K562 (cell line): Measurements from ENCODE around the gene TPRG1L. TPM values are rescaled to one million over a fixed set of nuclear protein-coding genes. Genes with fewer than 3 reads are reported as not detected.

ENCODE experiments used
- ATAC-seq: fragments of 200-7000 bp; cut with Tn5 transposase; 3 replicates; pipeline ENCODE4 v1.9.1; 2020; ENCODE audit warnings: moderate library complexity
- BruUV-seq: library from RNA; stranded (reverse); fragments of 400-500 nt; replicated peaks from 2 replicates; lab custom pipeline; 2021; lab: Mats Ljungman, UMichigan
- CTCF ChIA-PET: fragments of 300-600 bp; formaldehyde crosslinking; extraction: SDS; loops from one replicate; lab custom pipeline; 2021; ENCODE audit warnings: low intra/inter-chr PET ratio; lab: Yijun Ruan, JAX
- POLR2A ChIA-PET: fragments of 300-600, 350-650 bp; sonication (Branson Sonifier 250); formaldehyde crosslinking; extraction: SDS; loops from one replicate; lab custom pipeline; 2021; ENCODE audit warnings: antibody characterized with exemption, inconsistent platforms; lab: Yijun Ruan, JAX
- DNase-seq, 4 experiments: peaks; one replicate each; pipeline versions ENCODE4 v3.0.0 to v3.0.0-alpha.2; 2011 to 2018; ENCODE audit warnings: low spot score in 3 of 4, mixed read lengths in 3 of 4; ENCODE audit errors: extremely low read depth in 1 of 4
- FAIRE-seq: peaks from 2 replicates; lab custom pipeline; 2011; peaks lifted over from hg19 to GRCh38; lab: Jason Lieb, UNC
- H2AFZ ChIP-seq: 2 replicates; pipeline ENCODE4 v1.6.0; 2011; ENCODE audit warnings: low read depth, low read length, control low read depth, inconsistent platforms
- H3K27ac ChIP-seq: fragments of 200-600 bp; 3 replicates; pipeline ENCODE4 v1.8.0; 2011; ENCODE audit warnings: low read depth, mild to moderate bottlenecking, control low read depth, inconsistent platforms, low read length, moderate library complexity, mixed read lengths; ENCODE audit errors: extremely low read depth
- H3K27me3 ChIP-seq, 2 experiments: fragments of 300-600 bp in 1 of 2; 2 replicates in 1 of 2; 3 replicates in 1 of 2; pipeline versions ENCODE4 v1.6.0 to v1.8.0; 2011; ENCODE audit warnings: inconsistent platforms in 2 of 2, low read length in 2 of 2, mild to moderate bottlenecking in 1 of 2, mixed read lengths in 1 of 2, moderate library complexity in 1 of 2; ENCODE audit not compliant: control insufficient read depth in 2 of 2, insufficient read depth in 2 of 2
- H3K36me3 ChIP-seq: fragments of 300-600 bp; 3 replicates; pipeline ENCODE4 v1.8.0; 2011; ENCODE audit warnings: mild to moderate bottlenecking, low read length, inconsistent platforms; ENCODE audit not compliant: control insufficient read depth, insufficient read depth
- H3K4me1 ChIP-seq, 2 experiments: fragments of 200-600 bp in 1 of 2; replicated peaks in 1 of 2; 2 replicates in 1 of 2; 3 replicates in 1 of 2; pipeline versions ENCODE4 v1.5.1 to v1.8.0; 2011; ENCODE audit warnings: inconsistent platforms in 2 of 2, low read length in 2 of 2, mild to moderate bottlenecking in 1 of 2, mixed read lengths in 1 of 2, moderate library complexity in 1 of 2; ENCODE audit not compliant: control insufficient read depth in 2 of 2, insufficient read depth in 2 of 2
- H3K4me2 ChIP-seq: 2 replicates; pipeline ENCODE4 v1.6.1; 2011; ENCODE audit warnings: low read length, control low read depth, inconsistent platforms, mixed read lengths; ENCODE audit not compliant: insufficient read depth
- H3K4me3 ChIP-seq: fragments of 200-600 bp; sonication (generic), shearing (Covaris generic); 2 replicates; pipeline ENCODE4 v1.5.1; 2016; ENCODE audit warnings: control low read depth, inconsistent platforms
- H3K79me2 ChIP-seq: fragments of 200-600 bp; 3 replicates; pipeline ENCODE4 v1.8.0; 2011; ENCODE audit warnings: low read length, inconsistent platforms; ENCODE audit not compliant: control insufficient read depth, insufficient read depth
- H3K9ac ChIP-seq, 2 experiments: 2 replicates each; pipeline versions ENCODE4 v1.6.0 to v1.6.1; 2011; ENCODE audit warnings: low read depth in 2 of 2, low read length in 2 of 2, control low read depth in 1 of 2, inconsistent platforms in 1 of 2, mild to moderate bottlenecking in 1 of 2, mixed read lengths in 1 of 2; ENCODE audit not compliant: insufficient read depth in 1 of 2
- H3K9me1 ChIP-seq: one replicate; pipeline ENCODE4 v1.6.0; 2011; ENCODE audit warnings: inconsistent platforms, mild to moderate bottlenecking, low read length, moderate library complexity; ENCODE audit not compliant: control insufficient read depth, insufficient read depth
- H3K9me3 ChIP-seq: replicated peaks from 2 replicates; pipeline ENCODE4 v1.5.1; 2011; ENCODE audit warnings: low read depth, low read length, inconsistent platforms; ENCODE audit not compliant: control insufficient read depth, insufficient read depth
- H4K20me1 ChIP-seq: replicated peaks from 2 replicates; pipeline ENCODE4 v1.6.1; 2011; ENCODE audit warnings: low read length, inconsistent platforms, mixed read lengths; ENCODE audit not compliant: control insufficient read depth, insufficient read depth
- BHLHE40 ChIP-seq: IDR thresholded peaks from 2 replicates; pipeline ENCODE4 v1.6.1; 2011; ENCODE audit warnings: low read length, improper control_type of control experiment
- KAT8 ChIP-seq: fragments of 450-650 bp; IDR thresholded peaks from 2 replicates; pipeline ENCODE4 v1.6.1; 2016; ENCODE audit warnings: low read depth, mild to moderate bottlenecking
- ZBTB17 ChIP-seq: fragments of 450-650 bp; formaldehyde crosslinking; IDR thresholded peaks from 2 replicates; pipeline ENCODE4 v1.4.0; 2020; ENCODE audit warnings: mild to moderate bottlenecking
- ZNF224 ChIP-seq: sonication (generic); formaldehyde crosslinking; IDR thresholded peaks from 2 replicates; pipeline ENCODE4 v1.8.0; 2022; ENCODE audit warnings: mild to moderate bottlenecking, missing genetic modification reagents
- WGBS: fragments of 100-300 bp; shearing (Covaris generic); methylation state at CpG from one replicate; pipeline ENCODE4 v1.1.6; 2016; ENCODE audit warnings: low coverage, mixed read lengths; ENCODE audit not compliant: insufficient coverage; ENCODE audit errors: missing lambda C conversion rate; 5-methylcytosine and 5-hydroxymethylcytosine counted together
- in situ Hi-C: fragments of 300-500 bp; cut with MboI; formaldehyde crosslinking; loops from 4 replicates; pipeline ENCODE4 v1.15.0; 2018; ENCODE audit warnings: inconsistent platforms, mixed read lengths
- intact Hi-C: fragments of 100-400 bp; cut with micrococcal nuclease; formaldehyde crosslinking; loops from 2 replicates; pipeline ENCODE4 v1.14.2; 2022
- polyA plus RNA-seq, 8 experiments: library from polyadenylated mRNA; depleted of rRNA in 4 of 8; stranded (reverse) in 5 of 8; unstranded in 3 of 8; fragments of >200 nt; fragmentation: Nextera tagmentation in 2 of 8; fragmentation: Illumina TruSeq in 1 of 8; extraction: Ambion mirVana in 2 of 8; extraction: Trizol in 1 of 8; gene quantifications; 2 replicates each; pipeline versions ENCODE4 v1.2.1 to v1.2.3, GENCODE V29; 2011 to 2014; ENCODE audit warnings: inconsistent platforms in 1 of 8, missing spikeins in 1 of 8
- total RNA-seq, 7 experiments: library from RNA; depleted of rRNA in 6 of 7; stranded (reverse); fragments of >200 nt in 6 of 7; fragmentation: Illumina TruSeq in 2 of 7; extraction: Trizol in 2 of 7; gene quantifications; 2 replicates each; pipeline versions ENCODE4 v1.2.1 to v1.2.3, GENCODE V29; 2011 to 2021; ENCODE audit warnings: low replicate concordance in 1 of 7

The TPRG1L gene
- total and polyA plus RNA-seq, 9 of the 15 experiments (the other 6 are each of a cell fraction or from before 2014, with no cell fraction given): 1.6 to 11.0 (median 6.2) TPM

DNA sequence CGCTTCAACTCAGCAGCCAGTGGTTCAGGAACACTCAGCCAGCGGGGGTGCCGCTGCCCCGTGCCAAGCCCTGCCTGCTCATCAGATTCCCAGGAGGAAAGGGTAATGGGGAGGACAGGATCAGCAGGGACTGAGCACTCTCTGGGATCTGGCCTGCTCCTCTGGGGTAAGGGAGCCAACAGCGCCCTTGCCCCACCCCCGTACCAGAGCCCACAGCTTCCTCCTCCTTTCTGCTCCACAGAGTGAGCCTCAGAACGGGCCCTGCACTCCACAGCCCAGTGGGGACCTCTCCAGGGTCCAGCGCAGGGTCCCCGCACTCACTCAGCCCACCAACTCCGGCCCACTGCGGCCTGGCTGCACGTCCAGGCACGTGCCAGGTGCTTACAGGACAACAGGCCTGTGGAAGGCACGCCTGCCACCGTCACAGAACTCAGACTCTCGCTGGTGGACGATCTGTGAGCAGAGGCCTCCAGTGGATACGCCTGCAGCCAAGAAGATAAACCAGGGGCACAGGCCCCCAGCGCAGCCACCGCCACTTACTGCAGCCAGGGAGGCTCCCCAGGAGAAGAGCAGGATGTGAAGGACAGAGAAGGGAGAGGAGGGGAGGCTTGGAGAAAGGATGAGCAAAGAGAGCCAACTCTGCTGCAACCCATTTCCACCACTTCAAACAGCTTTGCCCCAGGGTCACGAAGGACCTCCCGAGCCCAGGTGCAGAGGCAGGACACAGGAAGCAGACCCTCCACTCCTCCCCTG, 15.6 kb upstream of the TPRG1L start:
- H3K27ac ChIP-seq: no peak overlapping the region
- no peak overlapping the region for H3K4me2 ChIP-seq
- peaks cover 14% of the 10 kb centered on the region for H4K20me1 ChIP-seq
- CTCF ChIA-PET: no interaction called here
- intact Hi-C loops: no loop called here
- peaks cover 10 to 24% of the 10 kb centered on the region in 2 experiments; a peak in 4 of 5 replicates for H3K4me1 ChIP-seq
- FAIRE-seq (no peak), ATAC-seq (no peak)
- no peak overlapping the region for H3K9ac ChIP-seq
- no peak for TF ChIP-seq KAT8
- TF ChIP-seq ZBTB17 (CRISPR knock-in tag): no peak
- peak; percentile 60 for TF ChIP-seq BHLHE40
- TF ChIP-seq ZNF224 (CRISPR knock-in tag): no peak
- TF ChIP-seq, all 486 proteins: peak for 1
- POLR2A ChIA-PET: interaction anchor here (0.7 to 1.2 kb wide), 3 partner anchors 9 to 70 kb away, joined by 3 to 4 read pairs (median 3); no protein-coding TSS in a partner anchor
- no TSS peak for BruUV-seq
- Histone ChIP-seq H3K27me3 (peaks cover 12 to 67% of the 10 kb centered on the region in 2 experiments; a peak in 3 of 5 replicates), H3K9me1 (no peaks in the 10 kb centered on the region), H2AFZ (no peak overlapping the region), H3K9me3 (no peaks in the 10 kb centered on the region), H3K79me2 (no peaks in the 10 kb centered on the region), H3K36me3 (no peaks in the 10 kb centered on the region), H3K4me3 (no peak overlapping the region)
- 7% methylated on average over 22 of the region's 22 CpGs for WGBS
- no peak for DNase-seq
- in situ Hi-C loops: no loop called here
